OCI-LY1 (cell line): ENCODE measurements around the gene TACC3.

ENCODE experiments used
- H2AFZ ChIP-seq: fragments of 200-600 bp; sonication (generic), shearing (Covaris generic); 2 replicates; pipeline ENCODE4 v1.6.0; 2014; ENCODE audit warnings: antibody characterized with exemption, mild to moderate bottlenecking, low read length
- H3F3A ChIP-seq: fragments of 200-600 bp; sonication (generic), shearing (Covaris generic); 2 replicates; pipeline ENCODE4 v1.6.0; 2014; ENCODE audit warnings: mild to moderate bottlenecking, antibody characterized with exemption, low read length, moderate library complexity; ENCODE audit not compliant: insufficient read depth
- H3K27ac ChIP-seq: fragments of 200-600 bp; sonication (generic); 2 replicates; pipeline ENCODE4 v1.5.1; 2014; ENCODE audit warnings: low read length, mixed run types, mild to moderate bottlenecking, low read depth; ENCODE audit not compliant: poor library complexity, severe bottlenecking
- H3K27me3 ChIP-seq: fragments of 200-600 bp; sonication (generic); 2 replicates; pipeline ENCODE4 v1.6.0; 2014; ENCODE audit warnings: antibody characterized with exemption, mild to moderate bottlenecking, low read length, moderate library complexity; ENCODE audit not compliant: insufficient read depth
- H3K36me3 ChIP-seq: fragments of 200-600 bp; sonication (generic); 2 replicates; pipeline ENCODE4 v1.6.1; 2014; ENCODE audit warnings: mild to moderate bottlenecking, antibody characterized with exemption, low read length, moderate library complexity, mixed read lengths; ENCODE audit not compliant: insufficient read depth
- H3K4me1 ChIP-seq: fragments of 200-600 bp; sonication (generic); 2 replicates; pipeline ENCODE4 v1.5.1; 2014; ENCODE audit warnings: mild to moderate bottlenecking, low read length, moderate library complexity; ENCODE audit not compliant: insufficient read depth, severe bottlenecking
- H3K4me2 ChIP-seq: fragments of 200-600 bp; sonication (generic), shearing (Covaris generic); 2 replicates; pipeline ENCODE4 v1.6.1; 2014; ENCODE audit warnings: low read length
- H3K4me3 ChIP-seq: fragments of 200-600 bp; sonication (generic); 2 replicates; pipeline ENCODE4 v1.5.1; 2014; ENCODE audit warnings: low read length, low read depth, mild to moderate bottlenecking, mixed read lengths; ENCODE audit not compliant: poor library complexity, severe bottlenecking
- H3K79me2 ChIP-seq: fragments of 200-600 bp; shearing (Covaris generic); 2 replicates; pipeline ENCODE4 v1.6.1; 2016; ENCODE audit warnings: mixed run types, low read length, mixed read lengths; ENCODE audit not compliant: insufficient read depth
- H3K9ac ChIP-seq: fragments of 200-600 bp; sonication (generic), shearing (Covaris generic); 2 replicates; pipeline ENCODE4 v1.6.1; 2014; ENCODE audit warnings: mild to moderate bottlenecking, low read length, mixed read lengths
- H3K9me2 ChIP-seq: fragments of 200-600 bp; sonication (generic), shearing (Covaris generic); 2 replicates; pipeline ENCODE4 v1.6.1; 2014; ENCODE audit warnings: low read depth, mild to moderate bottlenecking, low read length, mixed read lengths
- H3K9me3 ChIP-seq: fragments of 200-600 bp; shearing (Covaris generic); 2 replicates; pipeline ENCODE4 v1.6.1; 2014; ENCODE audit warnings: low read length, mixed read lengths
- H4K20me1 ChIP-seq: fragments of 200-600 bp; sonication (generic), shearing (Covaris generic); 2 replicates; pipeline ENCODE4 v1.6.0; 2016; ENCODE audit warnings: mild to moderate bottlenecking, low read length; ENCODE audit not compliant: insufficient read depth
- CTCF ChIP-seq: fragments of 200-600 bp; sonication (generic), shearing (Covaris generic); IDR thresholded peaks from 2 replicates; pipeline ENCODE4 v1.5.1; 2017; ENCODE audit warnings: mild to moderate bottlenecking, antibody characterized with exemption, low read length, moderate library complexity, mixed read lengths
- EZH2 ChIP-seq: fragments of 200-600 bp; sonication (generic), shearing (Covaris generic); IDR thresholded peaks from 2 replicates; pipeline ENCODE4 v1.8.0; 2017; ENCODE audit warnings: borderline replicate concordance, mixed run types, mild to moderate bottlenecking, antibody characterized with exemption, low read length, moderate library complexity, mixed read lengths

TACC3 gene

GRCh38 chr4:1758306-1759121 lies 37.2 kb downstream of the TACC3 start:
- TF ChIP-seq CTCF: no peak
- no peak for TF ChIP-seq EZH2
- Histone ChIP-seq H3K27ac (no peak overlapping the region), H3K79me2 (no peaks in the 10 kb centered on the region), H3F3A (no peaks in the 10 kb centered on the region), H3K9me2 (no peaks in the 10 kb centered on the region), H4K20me1 (no peaks in the 10 kb centered on the region), H3K9ac (no peak overlapping the region), H3K27me3 (no peaks in the 10 kb centered on the region), H3K4me2 (no peak overlapping the region), H3K36me3 (no peaks in the 10 kb centered on the region), H3K4me1 (no peaks in the 10 kb centered on the region), H3K4me3 (no peak overlapping the region), H2AFZ (no peak overlapping the region), H3K9me3 (no peaks in the 10 kb centered on the region)

- H3K9me3 ChIP-seq: no peaks in the 10 kb centered on the region
- H3F3A ChIP-seq: no peaks in the 10 kb centered on the region
- no peaks in the 10 kb centered on the region for H3K36me3 ChIP-seq
- TF ChIP-seq EZH2 (no peak), CTCF (no peak)
- no peaks in the 10 kb centered on the region for H4K20me1 ChIP-seq
- no peak overlapping the region for H3K4me3 ChIP-seq
- H3K27ac ChIP-seq: no peak overlapping the region
- no peak overlapping the region for H2AFZ ChIP-seq
- H3K4me2 ChIP-seq: no peak overlapping the region
- no peak overlapping the region for H3K9ac ChIP-seq
- H3K4me1 ChIP-seq: no peaks in the 10 kb centered on the region
- H3K9me2 ChIP-seq: no peaks in the 10 kb centered on the region
- H3K79me2 ChIP-seq: no peaks in the 10 kb centered on the region
- H3K27me3 ChIP-seq: no peaks in the 10 kb centered on the region
Measured at GRCh38 chr4:1759170-1759817, 38.0 kb downstream of the TACC3 start.

GRCh38 chr4:1759818-1760223 lies 38.5 kb downstream of the TACC3 start:
- no peaks in the 10 kb centered on the region for H3K36me3 ChIP-seq
- H3K27me3 ChIP-seq: no peaks in the 10 kb centered on the region
- H3K4me1 ChIP-seq: no peaks in the 10 kb centered on the region
- H3K4me2 ChIP-seq: no peak overlapping the region
- H3F3A ChIP-seq: no peaks in the 10 kb centered on the region
- no peaks in the 10 kb centered on the region for H3K9me3 ChIP-seq
- no peak overlapping the region for H3K4me3 ChIP-seq
- no peak overlapping the region for H3K9ac ChIP-seq
- H3K79me2 ChIP-seq: no peaks in the 10 kb centered on the region
- H3K9me2 ChIP-seq: no peaks in the 10 kb centered on the region
- no peaks in the 10 kb centered on the region for H4K20me1 ChIP-seq
- no peak overlapping the region for H3K27ac ChIP-seq
- TF ChIP-seq CTCF: peak; percentile 8; the same call in 1 of the 2 replicates
- TF ChIP-seq EZH2: no peak
- no peak overlapping the region for H2AFZ ChIP-seq
